OCI-LY1 (cell line): Measurements from ENCODE around the gene SBSN.
A peak's percentile ranks its signal among the peaks of the same experiment; 100 is the strongest.

Experiments used
- H2AFZ ChIP-seq: fragments of 200-600 bp; sonication (generic), shearing (Covaris generic); 2 replicates; pipeline ENCODE4 v1.6.0; 2014; ENCODE audit warnings: antibody characterized with exemption, mild to moderate bottlenecking, low read length
- H3F3A ChIP-seq: fragments of 200-600 bp; sonication (generic), shearing (Covaris generic); 2 replicates; pipeline ENCODE4 v1.6.0; 2014; ENCODE audit warnings: mild to moderate bottlenecking, antibody characterized with exemption, low read length, moderate library complexity; ENCODE audit not compliant: insufficient read depth
- H3K27ac ChIP-seq: fragments of 200-600 bp; sonication (generic); 2 replicates; pipeline ENCODE4 v1.5.1; 2014; ENCODE audit warnings: low read length, mixed run types, mild to moderate bottlenecking, low read depth; ENCODE audit not compliant: poor library complexity, severe bottlenecking
- H3K27me3 ChIP-seq: fragments of 200-600 bp; sonication (generic); 2 replicates; pipeline ENCODE4 v1.6.0; 2014; ENCODE audit warnings: antibody characterized with exemption, mild to moderate bottlenecking, low read length, moderate library complexity; ENCODE audit not compliant: insufficient read depth
- H3K36me3 ChIP-seq: fragments of 200-600 bp; sonication (generic); 2 replicates; pipeline ENCODE4 v1.6.1; 2014; ENCODE audit warnings: mild to moderate bottlenecking, antibody characterized with exemption, low read length, moderate library complexity, mixed read lengths; ENCODE audit not compliant: insufficient read depth
- H3K4me1 ChIP-seq: fragments of 200-600 bp; sonication (generic); 2 replicates; pipeline ENCODE4 v1.5.1; 2014; ENCODE audit warnings: mild to moderate bottlenecking, low read length, moderate library complexity; ENCODE audit not compliant: insufficient read depth, severe bottlenecking
- H3K4me2 ChIP-seq: fragments of 200-600 bp; sonication (generic), shearing (Covaris generic); 2 replicates; pipeline ENCODE4 v1.6.1; 2014; ENCODE audit warnings: low read length
- H3K4me3 ChIP-seq: fragments of 200-600 bp; sonication (generic); 2 replicates; pipeline ENCODE4 v1.5.1; 2014; ENCODE audit warnings: low read length, low read depth, mild to moderate bottlenecking, mixed read lengths; ENCODE audit not compliant: poor library complexity, severe bottlenecking
- H3K79me2 ChIP-seq: fragments of 200-600 bp; shearing (Covaris generic); 2 replicates; pipeline ENCODE4 v1.6.1; 2016; ENCODE audit warnings: mixed run types, low read length, mixed read lengths; ENCODE audit not compliant: insufficient read depth
- H3K9ac ChIP-seq: fragments of 200-600 bp; sonication (generic), shearing (Covaris generic); 2 replicates; pipeline ENCODE4 v1.6.1; 2014; ENCODE audit warnings: mild to moderate bottlenecking, low read length, mixed read lengths
- H3K9me2 ChIP-seq: fragments of 200-600 bp; sonication (generic), shearing (Covaris generic); 2 replicates; pipeline ENCODE4 v1.6.1; 2014; ENCODE audit warnings: low read depth, mild to moderate bottlenecking, low read length, mixed read lengths
- H3K9me3 ChIP-seq: fragments of 200-600 bp; shearing (Covaris generic); 2 replicates; pipeline ENCODE4 v1.6.1; 2014; ENCODE audit warnings: low read length, mixed read lengths
- H4K20me1 ChIP-seq: fragments of 200-600 bp; sonication (generic), shearing (Covaris generic); 2 replicates; pipeline ENCODE4 v1.6.0; 2016; ENCODE audit warnings: mild to moderate bottlenecking, low read length; ENCODE audit not compliant: insufficient read depth
- CTCF ChIP-seq: fragments of 200-600 bp; sonication (generic), shearing (Covaris generic); IDR thresholded peaks from 2 replicates; pipeline ENCODE4 v1.5.1; 2017; ENCODE audit warnings: mild to moderate bottlenecking, antibody characterized with exemption, low read length, moderate library complexity, mixed read lengths
- EZH2 ChIP-seq: fragments of 200-600 bp; sonication (generic), shearing (Covaris generic); IDR thresholded peaks from 2 replicates; pipeline ENCODE4 v1.8.0; 2017; ENCODE audit warnings: borderline replicate concordance, mixed run types, mild to moderate bottlenecking, antibody characterized with exemption, low read length, moderate library complexity, mixed read lengths

SBSN gene

GRCh38 chr19:35546532-35546931 is 18.4 kb upstream of the SBSN start:
- Histone ChIP-seq H3K4me2 (peak overlapping the region; percentile 84), H3K79me2 (no peaks in the 10 kb centered on the region), H3K27me3 (no peaks in the 10 kb centered on the region), H3K9me2 (no peaks in the 10 kb centered on the region), H2AFZ (no peak overlapping the region), H3K27ac (no peak overlapping the region), H4K20me1 (no peaks in the 10 kb centered on the region), H3F3A (no peaks in the 10 kb centered on the region), H3K9me3 (no peaks in the 10 kb centered on the region), H3K4me3 (peak overlapping the region; percentile 90), H3K4me1 (peaks cover 24% of the 10 kb centered on the region), H3K36me3 (peaks cover 11% of the 10 kb centered on the region; the same call in 1 of the 2 replicates), H3K9ac (peak overlapping the region; percentile 91)
- TF ChIP-seq EZH2 = no peak

DNA sequence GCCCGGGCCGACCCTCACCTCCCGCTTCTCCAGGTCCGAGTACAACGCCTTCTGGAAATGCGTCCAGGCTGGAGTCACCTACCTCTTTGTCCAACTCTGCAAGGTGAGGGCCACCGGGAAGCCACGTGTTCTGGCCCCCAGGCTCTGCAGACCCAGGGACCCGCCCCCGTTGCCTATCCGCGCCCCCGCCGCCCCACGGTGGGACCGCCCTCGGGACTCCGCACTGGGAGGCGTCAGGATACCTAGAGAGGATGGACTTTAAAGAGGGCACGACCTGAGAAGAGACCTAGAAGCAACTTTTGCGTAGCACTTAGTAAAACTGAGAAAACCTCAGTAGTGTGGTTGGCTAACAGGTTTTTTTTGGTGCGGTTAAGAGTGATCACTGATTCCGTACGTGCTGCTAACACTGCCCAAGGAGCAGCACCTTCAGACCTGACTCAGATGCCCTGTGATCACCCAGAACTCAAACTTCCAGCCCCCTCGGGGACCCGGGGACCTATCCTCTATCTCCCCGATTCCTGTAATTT is 17.8 kb upstream of the SBSN start:
- H3K9me2 ChIP-seq = no peaks in the 10 kb centered on the region
- peak overlapping the region; percentile 84 for H3K4me2 ChIP-seq
- H2AFZ ChIP-seq = no peak overlapping the region
- peaks cover 11% of the 10 kb centered on the region; the same call in 1 of the 2 replicates for H3K36me3 ChIP-seq
- peak overlapping the region; percentile 90 for H3K4me3 ChIP-seq
- no peaks in the 10 kb centered on the region for H4K20me1 ChIP-seq
- no peaks in the 10 kb centered on the region for H3K9me3 ChIP-seq
- H3K27me3 ChIP-seq = no peaks in the 10 kb centered on the region
- peak overlapping the region; percentile 91 for H3K9ac ChIP-seq
- peaks cover 30% of the 10 kb centered on the region for H3K4me1 ChIP-seq
- H3K79me2 ChIP-seq = no peaks in the 10 kb centered on the region
- no peaks in the 10 kb centered on the region for H3F3A ChIP-seq
- no peak overlapping the region for H3K27ac ChIP-seq
- TF ChIP-seq EZH2 (no peak), CTCF (no peak)

GRCh38 chr19:35545001-35545854 is 17.1 kb upstream of the SBSN start, which contains the start of gene TMEM147:
TMEM147 (plus strand) TSS chr19:35545626; CDS start chr19:35545740, 114 bp downstream.
- peak within 1 kb of the TSS; percentile 91 for H3K9ac ChIP-seq
- H3K36me3 ChIP-seq = peaks cover 11% of the 10 kb centered on the region; the same call in 1 of the 2 replicates
- H4K20me1 ChIP-seq = no peaks in the 10 kb centered on the region
- no peaks in the 10 kb centered on the region for H3K9me2 ChIP-seq
- no peak within 1 kb of the TSS for H3K27ac ChIP-seq
- peaks cover 37% of the 10 kb centered on the region for H3K4me1 ChIP-seq
- no peaks in the 10 kb centered on the region for H3K9me3 ChIP-seq
- H2AFZ ChIP-seq = no peak within 1 kb of the TSS; the same call in 1 of the 2 replicates
- peak within 1 kb of the TSS; percentile 90 for H3K4me3 ChIP-seq
- TF ChIP-seq EZH2 (no peak), CTCF (no peak)
- H3F3A ChIP-seq = no peaks in the 10 kb centered on the region
- H3K4me2 ChIP-seq = peak within 1 kb of the TSS; percentile 84
- H3K79me2 ChIP-seq = no peaks in the 10 kb centered on the region
- H3K27me3 ChIP-seq = no peaks in the 10 kb centered on the region
